HG02870 (cell line): ENCODE measurements around the gene MED13L.

Experiments
- ATAC-seq: cut with Tn5 transposase; IDR thresholded peaks from one replicate; pipeline ENCODE4 v1.9.1; 2021; ENCODE audit warnings: mild to moderate bottlenecking, moderate library complexity; ENCODE audit not compliant: unreplicated experiment

The MED13L gene

GRCh38 chr12:116188581-116188980 lies 88.9 kb downstream of the MED13L start:
- ATAC-seq, result no peak

DNA sequence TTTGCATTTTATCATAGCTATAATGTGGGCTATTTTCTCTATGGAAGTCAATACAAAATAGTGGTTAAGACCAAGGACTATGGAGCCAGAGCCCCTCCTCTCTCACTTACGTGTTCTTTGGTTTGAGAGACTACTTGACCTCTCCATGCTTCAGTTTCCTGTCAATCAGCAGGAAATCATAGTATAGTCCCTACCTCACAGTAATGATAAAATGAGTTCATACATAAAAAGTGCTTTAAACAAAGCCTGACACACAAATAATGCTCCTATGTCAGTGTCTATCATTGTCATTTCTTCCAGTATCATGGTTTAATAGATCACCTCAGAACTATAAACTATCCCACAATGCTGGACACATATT lies 90.4 kb downstream of the MED13L start:
- no peak for ATAC-seq

GRCh38 chr12:116186482-116187150 lies 90.9 kb downstream of the MED13L start:
- no peak for ATAC-seq

- ATAC-seq, result no peak
Measured at GRCh38 chr12:116184763-116185162, 92.7 kb downstream of the MED13L start.

DNA sequence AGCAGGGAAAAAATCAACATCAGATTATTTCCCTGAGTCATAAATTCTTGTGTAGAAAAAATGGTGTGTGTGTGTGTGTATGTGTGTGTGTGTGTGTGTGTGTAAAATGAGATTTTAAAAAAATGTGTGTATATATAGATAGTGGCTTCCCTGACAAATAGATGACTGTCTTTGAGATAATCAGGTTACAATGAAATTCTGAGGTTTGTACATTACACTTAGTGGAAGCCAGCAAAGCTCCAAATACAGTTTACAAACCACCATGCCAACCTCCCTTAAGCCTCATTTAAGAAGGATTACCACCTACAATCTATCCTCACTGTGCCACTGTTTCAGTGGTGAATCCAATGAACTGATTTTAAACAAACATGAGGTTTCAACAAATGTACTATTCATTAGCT lies 93.8 kb downstream of the MED13L start:
- ATAC-seq, result no peak

DNA sequence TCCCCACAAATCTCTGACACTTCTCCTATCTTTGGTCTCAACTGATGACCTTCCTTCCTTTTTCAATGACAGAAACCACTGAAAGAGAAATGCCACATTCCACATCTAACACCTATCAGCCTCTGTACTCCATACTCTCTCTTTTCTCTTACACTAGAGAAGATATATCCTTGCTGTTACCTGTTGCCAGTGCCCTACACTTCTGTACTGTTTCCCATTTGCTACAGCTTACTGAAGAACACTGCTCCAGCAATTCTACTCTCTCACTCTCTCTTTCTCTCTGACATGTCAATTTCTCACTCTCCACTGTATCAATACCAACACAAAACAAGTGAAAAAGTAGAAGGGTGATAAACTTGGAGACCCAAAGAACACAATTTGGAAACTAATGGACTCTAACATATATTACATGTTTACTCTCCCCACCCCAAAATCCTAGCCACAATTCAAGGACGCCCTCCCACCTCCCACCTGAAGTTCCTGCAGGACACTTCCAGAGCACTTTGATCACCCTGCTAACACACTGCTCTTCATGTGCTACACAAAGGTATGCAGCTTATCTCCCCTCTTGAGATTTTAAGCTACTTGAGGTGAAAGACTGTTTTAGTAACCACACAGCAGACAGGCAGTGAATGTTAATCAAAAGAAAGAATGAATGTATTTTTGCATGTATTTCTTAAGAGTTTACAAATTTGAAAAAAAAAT lies 95.0 kb downstream of the MED13L start:
- no peak for ATAC-seq

DNA sequence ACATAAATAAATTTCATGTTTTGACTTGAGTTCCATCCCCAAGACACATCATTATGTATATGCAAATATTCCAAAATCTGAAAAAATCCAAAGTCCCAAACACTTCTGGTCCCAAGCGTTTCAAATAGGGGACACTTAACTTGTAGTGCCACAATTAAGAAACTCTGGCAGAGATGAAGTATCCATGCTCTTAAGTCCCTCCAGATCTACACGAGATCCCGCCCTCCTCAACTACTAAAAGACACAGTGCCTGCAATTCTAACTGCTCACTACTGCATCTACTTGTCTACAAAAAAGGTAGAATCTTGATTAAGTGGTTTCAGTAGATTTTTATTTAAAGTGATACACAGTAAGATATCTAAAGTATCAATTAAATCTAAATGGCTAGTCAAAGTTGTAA lies 97.0 kb downstream of the MED13L start:
- ATAC-seq, result no peak

- ATAC-seq, result no peak
Measured at GRCh38 chr12:116179384-116179783, 98.1 kb downstream of the MED13L start.

DNA sequence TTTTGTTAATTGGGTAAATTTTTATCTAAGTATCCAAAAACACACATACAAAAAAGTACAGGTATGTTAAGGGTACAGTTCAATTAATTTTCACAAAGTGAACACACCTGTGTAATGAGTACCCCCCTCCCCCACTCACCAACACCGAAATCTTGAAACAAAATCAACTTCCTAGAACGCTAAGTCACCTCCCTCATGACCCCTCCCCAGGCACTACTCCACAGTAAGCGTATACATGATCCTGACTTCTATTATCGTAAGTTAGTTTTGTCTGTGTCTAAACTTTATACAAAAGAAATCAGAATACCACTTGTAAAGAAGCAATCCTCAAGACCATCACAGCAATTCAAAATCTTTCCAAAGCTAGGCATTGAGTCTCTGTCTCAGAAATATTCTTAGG lies 100.5 kb downstream of the MED13L start:
- no peak for ATAC-seq

GRCh38 chr12:116174904-116175303 lies 102.6 kb downstream of the MED13L start:
- no peak for ATAC-seq

DNA sequence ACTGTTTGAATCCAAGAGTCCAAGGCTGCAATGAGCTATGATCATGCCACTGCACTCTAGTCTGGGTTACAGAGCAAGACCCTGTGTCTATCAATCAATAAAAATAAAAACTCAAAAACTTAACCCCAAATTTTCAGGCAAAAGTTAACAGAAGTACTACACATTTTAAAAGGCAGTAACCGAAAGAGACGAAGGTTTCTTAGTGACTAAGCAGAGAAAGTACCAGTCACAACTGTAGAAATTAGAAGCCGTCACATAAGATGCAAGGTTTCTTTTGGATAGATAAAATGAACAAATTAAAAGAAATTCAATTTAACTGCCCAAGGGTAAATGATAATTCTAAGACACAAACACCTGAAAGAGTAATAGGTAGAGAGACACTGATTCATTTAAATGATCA lies 103.5 kb downstream of the MED13L start:
- no peak for ATAC-seq

DNA sequence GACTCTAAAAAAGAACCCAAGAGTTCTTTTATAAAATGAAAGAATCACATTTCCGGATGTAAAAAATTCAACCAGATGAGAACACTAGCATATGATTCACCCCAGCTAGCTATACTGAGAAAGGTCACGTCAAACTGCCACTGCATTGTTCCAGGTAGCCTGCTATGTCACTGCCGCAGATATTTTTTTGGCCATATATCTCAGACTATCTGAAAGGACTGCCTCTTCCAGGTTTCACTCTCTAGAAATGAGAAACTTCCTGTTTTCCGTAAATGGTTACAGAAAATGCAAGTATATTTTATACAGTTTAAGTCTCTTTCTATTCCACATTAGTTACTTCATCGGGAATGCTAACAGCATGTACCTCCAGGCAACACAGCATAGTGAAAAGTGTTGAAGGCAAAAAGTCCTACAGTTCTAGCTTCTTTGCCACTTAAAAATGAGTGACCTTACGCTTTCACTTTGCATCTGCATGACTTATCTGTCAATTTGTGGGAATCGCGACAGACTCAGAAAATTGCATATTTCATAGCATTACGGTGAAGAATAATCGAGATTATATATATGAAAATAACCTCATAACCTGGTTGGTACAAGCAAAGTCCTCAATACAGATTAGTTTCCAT lies 105.2 kb downstream of the MED13L start:
- ATAC-seq, result peak; percentile 91

DNA sequence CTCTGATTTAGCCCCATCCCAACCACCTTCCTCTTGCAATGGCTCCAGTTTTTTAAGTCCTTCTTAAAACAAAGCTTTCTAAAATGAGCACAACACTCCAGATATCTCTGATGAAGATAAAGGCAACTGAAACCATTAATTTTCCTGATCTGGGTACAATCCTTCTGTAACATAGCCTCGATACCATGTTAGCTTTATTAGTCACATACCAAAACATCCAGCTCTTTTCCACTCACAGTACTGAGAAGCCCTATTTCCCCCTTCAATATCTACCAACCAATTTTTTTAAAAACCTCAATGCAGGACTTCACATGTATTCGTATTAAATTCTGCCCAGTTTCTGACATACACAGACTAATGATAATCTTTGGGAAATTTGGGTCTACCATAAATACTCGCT lies 105.9 kb downstream of the MED13L start:
- ATAC-seq, result no peak

DNA sequence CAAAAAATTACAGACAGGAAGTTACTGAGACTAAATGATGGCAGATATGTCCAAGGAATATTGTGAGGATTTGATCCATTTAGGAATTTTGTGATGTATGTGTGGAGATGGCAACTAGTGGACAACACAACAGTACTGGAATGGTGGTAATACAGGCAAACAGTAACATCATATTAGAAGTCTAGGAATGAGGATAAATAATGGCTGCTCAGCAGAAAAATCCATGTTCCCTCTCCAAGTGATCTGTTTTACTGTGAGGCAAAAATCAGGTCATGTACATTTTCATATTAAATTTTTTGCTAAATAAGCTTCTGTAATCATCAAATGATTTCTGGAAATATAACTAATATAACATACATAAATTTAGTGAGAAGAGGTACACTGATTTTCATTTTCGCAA lies 108.4 kb downstream of the MED13L start:
- ATAC-seq, result no peak

- no peak for ATAC-seq
Measured at GRCh38 chr12:116166306-116166705, 111.2 kb downstream of the MED13L start.

- no peak for ATAC-seq
Measured at GRCh38 chr12:116165036-116165425, 112.5 kb downstream of the MED13L start.

DNA sequence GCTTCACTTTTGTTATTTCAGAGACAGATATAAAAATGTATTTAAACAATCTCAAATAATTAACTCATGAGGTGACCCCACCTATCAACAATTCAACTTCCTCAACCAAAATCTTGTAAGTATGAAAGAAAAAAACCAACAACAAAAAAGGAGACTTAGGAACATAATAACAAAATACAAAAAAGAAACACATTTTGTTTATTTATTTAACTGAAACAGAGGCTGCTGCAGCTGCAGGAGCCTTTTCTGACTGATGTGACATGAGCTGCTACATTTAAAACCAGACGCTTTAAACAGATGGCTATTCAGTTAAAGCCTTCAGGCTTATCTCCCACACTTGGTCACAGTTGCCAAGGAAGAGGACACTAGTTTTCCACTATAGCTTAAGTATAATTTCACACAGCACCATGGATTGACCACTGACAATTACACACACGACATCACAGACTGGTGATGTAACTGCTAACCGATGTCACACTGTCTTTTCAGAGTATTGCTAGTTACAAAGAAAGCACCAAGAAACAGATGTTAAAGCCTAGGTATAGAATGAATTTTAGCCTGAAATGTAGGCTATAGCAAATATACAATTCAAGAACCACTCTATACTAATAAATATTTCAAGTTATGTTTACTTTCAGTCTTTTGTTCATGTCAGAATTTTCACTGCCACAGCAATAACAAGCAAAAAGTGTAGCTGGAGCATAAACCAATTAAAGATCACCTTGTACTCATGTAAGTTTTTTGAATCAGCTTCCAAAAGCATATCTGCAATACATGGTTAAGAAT lies 113.0 kb downstream of the MED13L start:
- ATAC-seq, result no peak

- no peak for ATAC-seq
Measured at GRCh38 chr12:116162071-116162470, 115.4 kb downstream of the MED13L start.

DNA sequence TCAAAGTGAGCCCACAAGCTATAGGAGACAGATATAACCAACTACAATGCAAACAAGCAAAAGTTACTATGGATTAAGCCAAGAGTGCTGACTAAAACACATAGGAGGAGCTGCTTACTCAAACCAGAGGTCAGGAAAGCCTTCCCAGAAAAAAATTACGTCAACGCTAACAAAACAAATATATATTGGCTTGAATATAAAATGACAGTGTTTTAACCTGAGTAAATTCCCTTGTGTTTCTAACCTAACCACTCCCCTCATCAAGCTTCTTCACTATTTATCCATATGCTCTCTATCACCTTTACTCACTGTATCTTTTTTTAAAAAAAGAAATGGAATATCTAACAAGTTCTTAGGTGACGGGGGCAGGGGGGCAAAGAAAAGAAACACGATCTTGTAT lies 115.9 kb downstream of the MED13L start:
- ATAC-seq, result no peak

DNA sequence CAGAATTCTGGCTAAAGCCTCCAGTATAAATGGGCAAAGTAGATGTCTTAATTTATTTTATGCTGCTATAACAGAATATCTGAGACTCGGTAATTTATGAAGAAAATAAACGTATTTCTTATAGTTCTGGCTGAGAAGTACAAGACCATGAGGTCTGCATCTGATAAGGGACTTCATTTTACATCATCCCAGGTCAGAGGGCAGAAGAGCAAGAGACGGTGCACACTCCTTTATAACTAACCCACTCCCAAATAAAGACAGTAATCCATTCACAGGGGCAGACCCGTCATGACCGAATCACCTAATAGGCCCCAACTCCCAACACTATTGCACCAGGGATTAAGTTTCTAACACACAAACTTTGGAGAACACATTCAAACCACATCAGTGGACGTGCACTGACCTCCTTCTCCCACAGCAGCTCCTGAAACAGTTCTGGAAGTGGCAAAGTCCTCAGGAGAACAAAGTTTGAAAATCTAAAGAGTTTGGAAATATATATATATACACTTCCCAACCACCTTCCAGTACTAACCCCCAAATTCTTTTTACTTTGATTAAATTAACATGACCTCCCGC lies 116.5 kb downstream of the MED13L start:
- ATAC-seq, result no peak

DNA sequence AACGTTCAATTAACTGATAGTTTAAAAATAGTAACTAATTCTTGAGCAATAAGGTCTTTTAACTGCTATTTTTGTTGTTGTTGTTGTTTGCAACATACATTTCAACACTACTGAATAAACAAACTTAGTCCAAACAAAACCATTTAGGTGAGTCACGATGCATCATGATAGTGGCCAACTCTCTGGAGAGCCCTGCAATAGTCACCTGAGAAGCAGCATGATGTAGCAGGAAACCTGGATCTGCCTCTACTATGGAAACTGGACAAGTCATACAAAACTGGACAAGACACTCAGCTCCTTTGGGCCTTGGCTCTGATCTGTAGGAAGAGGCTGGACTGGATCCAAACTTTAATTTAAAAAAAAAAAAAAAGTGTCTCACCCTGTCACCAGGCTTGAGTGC lies 117.3 kb downstream of the MED13L start:
- ATAC-seq, result no peak
